ENCODE data around the gene VSNL1.

GRCh38 chr2:17539611-17540092, 844 bp upstream of the VSNL1 start:
- TF ChIP-seq BHLHE40 (IDR thresholded peaks at IDR 0.05; ENCODE audit: borderline replicate concordance) (no peak), SP1 (IDR thresholded peaks at IDR 0.05) (no peak), FOXK2 (IDR thresholded peaks at IDR 0.05) (no peak)
